HG03457 (cell line): ENCODE results near the gene ZNF516.

Experiments used
- ATAC-seq: cut with Tn5 transposase; IDR thresholded peaks from one replicate; pipeline ENCODE4 v1.9.1; 2021; ENCODE audit warnings: moderate number of reproducible peaks; ENCODE audit not compliant: unreplicated experiment

ZNF516 gene

GRCh38 chr18:76456018-76456750 is 38.9 kb downstream of the ZNF516 start:
- ATAC-seq = no peak

- ATAC-seq = no peak
Measured at GRCh38 chr18:76455003-76455676, 39.9 kb downstream of the ZNF516 start.

GRCh38 chr18:76454418-76454817 is 40.6 kb downstream of the ZNF516 start:
- ATAC-seq = no peak

GRCh38 chr18:76453932-76454331 is 41.1 kb downstream of the ZNF516 start:
- ATAC-seq = no peak

- ATAC-seq = no peak
Measured at GRCh38 chr18:76453057-76453561, 41.9 kb downstream of the ZNF516 start.

GRCh38 chr18:76452357-76452756 is 42.7 kb downstream of the ZNF516 start:
- ATAC-seq = no peak

- no peak for ATAC-seq
Measured at GRCh38 chr18:76451396-76452331, 43.4 kb downstream of the ZNF516 start.

- peak; percentile 48 for ATAC-seq
Measured at GRCh38 chr18:76450452-76451395, 44.3 kb downstream of the ZNF516 start.

GRCh38 chr18:76449111-76449453 is 46.0 kb downstream of the ZNF516 start:
- ATAC-seq = no peak

GRCh38 chr18:76448256-76449110 is 46.6 kb downstream of the ZNF516 start:
- ATAC-seq = no peak

- ATAC-seq = no peak
Measured at GRCh38 chr18:76447258-76447890, 47.7 kb downstream of the ZNF516 start.

GRCh38 chr18:76446321-76447257 is 48.5 kb downstream of the ZNF516 start:
- ATAC-seq = no peak

- ATAC-seq = no peak
Measured at GRCh38 chr18:76445741-76446232, 49.3 kb downstream of the ZNF516 start.

- ATAC-seq = no peak
Measured at GRCh38 chr18:76445275-76445674, 49.8 kb downstream of the ZNF516 start.

- ATAC-seq = no peak
Measured at GRCh38 chr18:76444446-76445105, 50.5 kb downstream of the ZNF516 start.

- ATAC-seq = no peak
Measured at GRCh38 chr18:76443519-76444445, 51.3 kb downstream of the ZNF516 start.
